Ishikawa (cell line): ENCODE data around the gene FXN.

ENCODE experiments used
- EP300 ChIP-seq: IDR thresholded peaks from 2 replicates; pipeline ENCODE4 v1.6.1; 2012; ENCODE audit warnings: borderline replicate concordance
- FOXM1 ChIP-seq: IDR thresholded peaks from 2 replicates; pipeline ENCODE4 v1.6.1; 2012; ENCODE audit warnings: low read depth, borderline replicate concordance
- RAD21 ChIP-seq: IDR thresholded peaks from 2 replicates; pipeline ENCODE4 v1.6.1; 2012; ENCODE audit warnings: low read depth
- TAF1 ChIP-seq: IDR thresholded peaks from 2 replicates; pipeline ENCODE4 v1.6.1; 2012; ENCODE audit warnings: low read depth, mild to moderate bottlenecking
- ZBTB7A ChIP-seq: IDR thresholded peaks from 2 replicates; pipeline ENCODE4 v1.6.1; 2012; ENCODE audit warnings: low read depth
- TF ChIP-seq, protein P1 (sequence below): IDR thresholded peaks from 2 replicates; pipeline ENCODE4 v1.6.1; 2012; ENCODE audit warnings: low read depth, mild to moderate bottlenecking

DNA sequence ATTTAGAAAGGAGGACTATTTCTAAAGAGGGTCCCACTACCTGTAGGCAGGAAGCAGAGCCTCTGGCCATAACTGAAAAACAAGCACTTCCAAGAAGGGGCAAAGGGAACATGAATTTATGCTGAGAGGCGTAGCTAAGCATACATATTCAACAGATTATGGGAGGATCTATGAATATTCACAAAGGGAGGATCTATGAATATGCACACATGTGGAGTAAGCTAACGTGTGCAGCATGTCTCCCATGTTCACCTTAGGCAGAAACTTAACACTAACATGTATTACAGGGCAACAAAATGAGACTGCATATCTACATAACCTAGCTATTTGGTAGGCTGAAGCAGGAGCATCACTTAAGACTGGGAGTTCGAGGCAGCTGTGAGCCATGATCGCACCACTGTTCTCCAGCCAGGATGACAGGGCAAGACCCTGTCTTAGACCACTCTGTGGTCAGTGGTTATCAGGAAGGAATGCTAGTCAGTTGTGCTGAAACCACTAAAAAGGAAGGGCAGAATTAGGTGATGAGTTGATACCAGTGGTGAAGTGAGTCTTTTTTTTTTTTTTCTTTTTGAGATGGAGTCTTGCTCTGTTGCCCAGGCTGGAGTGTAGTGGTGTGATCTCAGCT, 20.8 kb downstream of the FXN start:
- TF ChIP-seq EP300 (no peak), TAF1 (no peak), FOXM1 (no peak), ZBTB7A (no peak), RAD21 (no peak)
- TF ChIP-seq, protein P1, sequence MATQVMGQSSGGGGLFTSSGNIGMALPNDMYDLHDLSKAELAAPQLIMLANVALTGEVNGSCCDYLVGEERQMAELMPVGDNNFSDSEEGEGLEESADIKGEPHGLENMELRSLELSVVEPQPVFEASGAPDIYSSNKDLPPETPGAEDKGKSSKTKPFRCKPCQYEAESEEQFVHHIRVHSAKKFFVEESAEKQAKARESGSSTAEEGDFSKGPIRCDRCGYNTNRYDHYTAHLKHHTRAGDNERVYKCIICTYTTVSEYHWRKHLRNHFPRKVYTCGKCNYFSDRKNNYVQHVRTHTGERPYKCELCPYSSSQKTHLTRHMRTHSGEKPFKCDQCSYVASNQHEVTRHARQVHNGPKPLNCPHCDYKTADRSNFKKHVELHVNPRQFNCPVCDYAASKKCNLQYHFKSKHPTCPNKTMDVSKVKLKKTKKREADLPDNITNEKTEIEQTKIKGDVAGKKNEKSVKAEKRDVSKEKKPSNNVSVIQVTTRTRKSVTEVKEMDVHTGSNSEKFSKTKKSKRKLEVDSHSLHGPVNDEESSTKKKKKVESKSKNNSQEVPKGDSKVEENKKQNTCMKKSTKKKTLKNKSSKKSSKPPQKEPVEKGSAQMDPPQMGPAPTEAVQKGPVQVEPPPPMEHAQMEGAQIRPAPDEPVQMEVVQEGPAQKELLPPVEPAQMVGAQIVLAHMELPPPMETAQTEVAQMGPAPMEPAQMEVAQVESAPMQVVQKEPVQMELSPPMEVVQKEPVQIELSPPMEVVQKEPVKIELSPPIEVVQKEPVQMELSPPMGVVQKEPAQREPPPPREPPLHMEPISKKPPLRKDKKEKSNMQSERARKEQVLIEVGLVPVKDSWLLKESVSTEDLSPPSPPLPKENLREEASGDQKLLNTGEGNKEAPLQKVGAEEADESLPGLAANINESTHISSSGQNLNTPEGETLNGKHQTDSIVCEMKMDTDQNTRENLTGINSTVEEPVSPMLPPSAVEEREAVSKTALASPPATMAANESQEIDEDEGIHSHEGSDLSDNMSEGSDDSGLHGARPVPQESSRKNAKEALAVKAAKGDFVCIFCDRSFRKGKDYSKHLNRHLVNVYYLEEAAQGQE = no peak
